Suppressor macrophage (primary cell): ENCODE results near the gene LRIG1.

ENCODE experiments used
- DNase-seq, 4 experiments: peaks; one replicate each; pipeline ENCODE4 v3.0.0-alpha.2; 2020 to 2022

LRIG1 gene

GRCh38 chr3:66416556-66417304, 84.1 kb downstream of the LRIG1 start:
- no peak for DNase-seq

DNA sequence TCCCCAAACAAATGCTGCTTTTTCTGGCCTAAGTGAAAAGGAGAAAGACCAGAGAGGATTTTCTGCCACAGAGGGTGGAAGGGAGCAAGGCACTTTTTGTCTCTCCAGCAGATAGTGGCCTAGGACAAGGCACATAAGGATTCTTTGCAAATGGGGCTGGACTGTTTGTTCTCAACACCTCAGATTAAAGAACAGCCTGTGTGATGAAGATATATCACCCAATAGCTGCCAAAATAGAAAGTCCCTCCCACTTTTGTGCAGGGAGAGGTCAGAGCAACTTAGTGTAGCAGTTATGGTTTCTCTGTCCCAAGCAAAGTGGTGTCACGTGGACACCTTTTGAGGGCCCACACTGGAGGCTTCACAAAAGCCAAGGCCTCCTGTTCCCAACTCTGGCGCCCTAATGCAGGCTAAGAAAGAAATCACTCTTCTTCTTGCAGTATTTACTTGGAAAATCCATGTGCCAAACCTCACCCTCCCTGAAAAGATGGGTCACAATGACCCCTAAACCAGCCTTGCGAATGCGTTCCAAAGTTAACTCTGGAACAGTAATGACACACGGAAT, 84.9 kb downstream of the LRIG1 start:
- no peak for DNase-seq

GRCh38 chr3:66414846-66415245, 86.0 kb downstream of the LRIG1 start:
- no peak for DNase-seq

- no peak for DNase-seq
These were observed 87.6 kb downstream of the LRIG1 start for GRCh38 chr3:66413151-66413751.

GRCh38 chr3:66411961-66412887, 88.6 kb downstream of the LRIG1 start:
- no peak for DNase-seq

DNA sequence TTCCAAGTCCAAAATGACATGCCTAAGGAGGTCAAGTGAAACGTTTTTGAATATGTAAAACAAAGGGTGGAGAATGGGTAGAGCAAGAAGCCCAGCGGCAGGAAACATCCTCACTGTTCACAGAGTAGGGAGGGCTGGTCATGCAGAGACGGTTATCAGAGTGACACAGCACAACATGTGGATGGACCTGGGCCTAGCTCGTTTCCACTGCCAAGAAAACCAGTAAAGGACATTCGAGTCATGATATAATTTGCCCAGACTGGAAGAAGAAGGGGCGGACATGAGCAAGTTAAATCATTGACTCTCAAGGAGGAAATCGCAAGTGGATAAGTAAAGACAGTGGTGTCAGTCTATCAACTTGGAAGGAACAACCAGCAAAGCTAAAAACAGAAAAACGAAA, 89.3 kb downstream of the LRIG1 start:
- no peak for DNase-seq

DNA sequence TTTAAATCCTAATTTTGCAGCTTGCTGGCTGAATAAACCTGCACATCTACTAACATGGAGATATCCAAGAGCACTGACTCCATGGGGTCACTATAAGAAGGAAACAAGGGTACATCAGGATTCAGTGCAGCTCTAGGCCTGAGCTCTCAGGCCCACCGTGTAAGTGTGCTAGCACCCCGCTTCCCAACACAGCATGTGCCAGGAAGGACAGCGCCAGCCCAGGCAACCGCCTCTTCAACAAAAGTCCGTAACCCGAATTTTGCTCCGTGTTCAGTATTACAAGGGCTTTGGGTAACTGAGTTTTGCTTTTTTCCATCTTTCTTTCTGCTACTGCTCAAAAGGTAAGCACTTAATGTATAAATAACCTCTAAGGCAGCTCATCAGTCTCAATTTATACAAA, 89.8 kb downstream of the LRIG1 start:
- no peak for DNase-seq

- DNase-seq: no peak
These were observed 90.8 kb downstream of the LRIG1 start for GRCh38 chr3:66409771-66410754.

DNA sequence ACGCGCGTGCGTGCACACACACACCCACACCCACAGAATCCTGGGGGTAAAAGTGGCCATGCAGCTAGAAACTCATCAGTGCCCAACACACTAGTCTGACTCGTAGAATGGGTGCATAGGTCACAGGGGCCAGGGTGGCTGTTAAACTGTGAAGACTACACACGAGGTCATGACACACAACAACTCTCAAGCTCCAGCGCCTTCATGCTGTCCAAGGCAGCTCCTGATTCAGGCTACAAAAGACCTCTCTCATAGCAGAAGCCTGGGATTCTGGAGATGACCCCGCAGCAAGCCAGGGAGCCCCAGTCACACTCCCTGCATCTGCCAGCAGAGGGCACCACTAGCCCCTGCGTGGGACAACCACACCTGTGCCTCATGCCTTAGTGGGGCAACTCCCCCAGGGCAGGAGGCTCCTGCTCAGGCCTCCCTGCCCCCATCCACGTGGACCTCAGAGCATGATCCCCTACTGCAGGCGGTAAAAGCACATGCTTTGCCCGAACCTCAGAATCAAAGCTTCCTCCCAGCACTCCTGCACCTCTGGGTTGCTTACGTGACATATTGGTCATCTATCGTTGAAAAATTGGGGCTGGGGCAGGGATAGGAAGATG, 93.1 kb downstream of the LRIG1 start:
- DNase-seq: peak; percentile 52 to 78 (median 67)

GRCh38 chr3:66406831-66407610, 93.8 kb downstream of the LRIG1 start:
- DNase-seq: no peak

DNA sequence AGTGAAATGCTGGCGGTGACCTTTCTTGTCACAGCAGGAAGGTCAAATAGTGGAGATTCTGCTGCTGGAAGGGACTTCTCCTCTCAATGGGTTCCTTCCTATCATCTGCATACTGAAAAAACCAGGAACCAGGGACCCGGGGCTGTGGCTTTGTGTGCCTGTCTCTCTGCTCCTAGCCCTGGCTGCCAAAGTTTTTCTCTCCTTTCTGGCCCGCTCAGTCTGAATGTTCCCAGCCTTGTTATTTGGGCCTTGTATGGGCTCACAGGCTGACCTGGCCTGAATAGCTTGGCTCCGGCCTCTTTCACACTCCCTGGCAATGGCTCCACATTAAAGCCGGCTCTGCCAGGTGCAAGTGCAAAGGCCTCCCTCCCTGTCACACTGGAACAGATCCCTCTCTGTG, 94.7 kb downstream of the LRIG1 start:
- DNase-seq: no peak

DNA sequence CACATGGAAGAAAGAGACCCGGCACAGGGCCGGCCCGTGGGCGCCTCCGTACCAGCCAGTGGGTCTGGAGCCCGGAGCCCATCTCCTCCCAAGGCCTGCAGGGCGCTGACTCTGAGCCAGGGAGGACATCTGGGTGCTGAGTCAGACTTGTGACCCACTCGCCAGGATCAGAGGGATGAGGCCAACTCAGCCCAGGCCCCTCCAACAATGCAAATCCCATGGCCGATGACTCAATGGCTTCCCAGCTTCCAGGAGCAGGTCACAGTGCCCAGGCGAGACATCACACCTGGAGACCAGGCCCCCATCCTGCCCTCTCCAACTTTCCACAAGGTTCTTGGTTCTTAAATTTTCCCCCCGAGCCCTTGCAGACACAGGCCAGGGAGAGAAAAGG, 95.1 kb downstream of the LRIG1 start:
- DNase-seq: no peak

- DNase-seq: no peak
These were observed 95.7 kb downstream of the LRIG1 start for GRCh38 chr3:66404903-66405700.

DNA sequence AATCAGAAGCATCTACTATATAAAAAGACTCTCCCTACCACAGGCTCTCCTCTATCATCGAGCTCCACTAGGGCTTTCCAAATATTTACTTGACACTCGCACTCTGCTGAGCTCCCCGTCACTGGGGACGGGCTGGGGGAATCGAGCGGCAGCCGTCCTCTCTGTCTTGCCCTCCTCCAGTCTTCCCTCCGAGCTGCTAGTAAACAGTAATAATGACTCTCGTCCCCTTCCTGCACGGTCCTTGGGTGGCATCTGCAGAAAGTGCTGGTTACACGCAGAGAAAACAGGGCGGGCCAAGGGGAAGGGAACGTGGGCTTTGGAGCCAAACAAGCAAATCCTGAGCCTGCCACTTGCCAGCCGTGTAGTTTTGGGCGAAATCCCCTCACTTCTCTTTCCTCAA, 96.6 kb downstream of the LRIG1 start:
- no peak for DNase-seq

- DNase-seq: no peak
These were observed 97.4 kb downstream of the LRIG1 start for GRCh38 chr3:66403323-66403990.

DNA sequence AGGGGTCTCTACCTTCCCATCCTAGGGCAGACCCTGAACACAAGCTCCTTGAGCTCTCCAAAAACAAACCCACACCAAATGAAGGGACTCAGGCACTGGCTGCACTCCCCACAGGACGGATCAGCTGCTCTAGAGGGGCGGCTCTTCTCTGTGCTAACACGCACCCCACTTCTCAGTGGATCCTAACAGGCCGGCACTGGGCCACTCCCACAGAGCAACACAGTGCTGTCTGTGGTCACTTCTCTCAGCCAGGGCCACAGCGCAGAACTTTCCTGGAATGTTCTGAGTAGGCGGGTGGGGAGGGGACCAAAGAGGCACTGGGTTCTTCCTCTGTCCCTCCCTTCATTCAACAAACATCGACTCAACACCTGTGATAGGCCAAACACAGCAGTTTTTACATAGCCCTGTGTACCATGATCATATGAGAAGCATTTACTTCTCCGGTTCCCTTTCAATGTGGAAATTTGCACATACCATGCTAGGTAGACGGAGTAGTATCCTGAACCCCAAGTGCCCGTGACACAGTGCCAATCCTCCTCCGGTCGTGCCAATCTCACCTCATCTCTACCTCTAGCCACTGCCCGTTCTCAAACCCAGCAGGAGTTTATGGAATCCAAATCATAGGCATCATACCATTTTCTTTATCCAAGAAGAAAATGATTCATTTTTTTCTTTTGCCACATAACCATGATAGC, 98.1 kb downstream of the LRIG1 start:
- DNase-seq: no peak

DNA sequence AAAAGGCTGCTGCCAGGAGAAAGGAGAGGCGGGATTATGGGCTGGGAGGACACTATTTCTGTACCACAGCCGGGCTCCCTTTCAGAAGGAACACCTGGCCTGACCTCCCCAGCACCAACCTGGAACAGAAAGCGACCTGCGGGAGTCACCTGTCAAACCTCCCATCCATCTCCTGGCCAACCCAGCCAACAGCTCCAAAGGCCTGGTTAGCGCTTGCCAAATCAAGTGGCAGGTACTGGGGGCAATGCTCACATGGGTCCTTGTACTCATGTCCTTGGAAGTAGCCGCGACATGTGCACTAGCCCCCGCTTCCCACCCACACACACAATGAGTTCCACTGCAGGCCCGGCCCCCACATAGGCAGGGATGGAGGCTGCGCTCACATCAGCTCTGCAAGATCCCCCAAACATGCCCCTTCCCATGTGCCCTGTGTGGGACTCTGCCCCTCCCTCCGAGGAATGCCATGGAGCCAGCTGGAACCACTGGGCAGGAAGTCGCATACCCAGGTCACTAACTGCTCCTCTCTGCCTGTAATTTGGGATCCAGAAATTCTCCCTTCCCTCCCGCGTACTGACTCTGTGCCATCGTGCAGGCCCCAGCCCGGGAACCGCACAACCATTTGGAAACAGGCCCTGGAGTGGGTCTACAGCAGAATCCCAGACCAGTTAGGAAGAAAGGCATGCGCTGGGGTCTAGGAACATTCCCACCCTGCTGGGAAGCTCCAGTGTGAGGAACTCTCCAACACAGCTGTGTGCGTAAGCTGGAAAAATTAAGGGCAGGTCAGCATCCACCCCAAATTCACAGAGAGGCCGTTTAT, 98.9 kb downstream of the LRIG1 start:
- no peak for DNase-seq

DNA sequence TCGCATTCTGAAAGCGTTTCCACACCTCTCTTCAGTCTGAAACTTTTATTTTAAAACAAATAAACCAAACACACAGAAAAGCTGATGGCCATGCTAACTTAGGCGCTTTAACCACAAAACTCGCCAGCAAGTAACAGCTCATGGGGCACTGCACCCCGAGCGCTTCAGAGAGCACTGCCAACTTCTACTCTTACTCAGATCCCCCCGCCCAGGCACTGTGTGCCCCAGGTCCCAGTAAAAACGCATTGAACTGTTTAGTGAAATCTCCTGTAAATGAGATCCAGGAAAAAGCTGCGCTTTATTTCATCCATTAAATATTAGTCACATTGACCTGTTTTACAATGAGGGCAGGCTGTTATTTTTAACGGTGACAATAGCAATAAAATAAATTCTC, 99.7 kb downstream of the LRIG1 start:
- no peak for DNase-seq
